Left ventricle myocardium inferior (tissue), 1 donor: ENCODE measurements around the gene WSCD1. TPM values are rescaled to one million over a fixed set of nuclear protein-coding genes. Genes with fewer than 3 reads are reported as not detected.

Experiments
- DNase-seq: peaks from one replicate; pipeline ENCODE4 v3.0.0-alpha.2; 2020
- H3K27ac ChIP-seq: fragments of 200-600 bp; replicated peaks from 2 replicates; pipeline ENCODE4 v1.8.0; 2021
- H3K27me3 ChIP-seq: fragments of 200-600 bp; 2 replicates; pipeline ENCODE4 v1.8.0; 2021; ENCODE audit warnings: low read depth
- H3K36me3 ChIP-seq: fragments of 200-600 bp; 2 replicates; pipeline ENCODE4 v1.8.0; 2021
- H3K4me1 ChIP-seq: fragments of 200-600 bp; 2 replicates; pipeline ENCODE4 v1.8.0; 2021
- H3K4me3 ChIP-seq: fragments of 200-600 bp; 2 replicates; pipeline ENCODE4 v1.8.0; 2021; ENCODE audit warnings: mild to moderate bottlenecking, moderate library complexity
- H3K9me3 ChIP-seq: fragments of 200-600 bp; replicated peaks from 2 replicates; pipeline ENCODE4 v1.8.0; 2021
- CTCF ChIP-seq: fragments of 200-600 bp; IDR thresholded peaks from 2 replicates; pipeline ENCODE4 v1.8.0; 2021; ENCODE audit warnings: antibody characterized with exemption, mild to moderate bottlenecking, borderline replicate concordance
- intact Hi-C: fragments of 100-400 bp; cut with micrococcal nuclease; formaldehyde crosslinking; loops from one replicate; pipeline ENCODE4 v1.11.0; 2022
- total RNA-seq: library from RNA; stranded (reverse); fragmentation: NEBNext Ultra II Directional; extraction: Animal tissue kit (Norgen Biotek cat#: 25700); gene quantifications from one replicate; pipeline ENCODE4 v1.2.1, GENCODE V29; 2021
- donor health status: DM: no; HTN: yes; CAD: no; lungs with severe emphysema.

The WSCD1 gene
- total RNA-seq, 1 donor from 2014 or later = 6.4 TPM

DNA sequence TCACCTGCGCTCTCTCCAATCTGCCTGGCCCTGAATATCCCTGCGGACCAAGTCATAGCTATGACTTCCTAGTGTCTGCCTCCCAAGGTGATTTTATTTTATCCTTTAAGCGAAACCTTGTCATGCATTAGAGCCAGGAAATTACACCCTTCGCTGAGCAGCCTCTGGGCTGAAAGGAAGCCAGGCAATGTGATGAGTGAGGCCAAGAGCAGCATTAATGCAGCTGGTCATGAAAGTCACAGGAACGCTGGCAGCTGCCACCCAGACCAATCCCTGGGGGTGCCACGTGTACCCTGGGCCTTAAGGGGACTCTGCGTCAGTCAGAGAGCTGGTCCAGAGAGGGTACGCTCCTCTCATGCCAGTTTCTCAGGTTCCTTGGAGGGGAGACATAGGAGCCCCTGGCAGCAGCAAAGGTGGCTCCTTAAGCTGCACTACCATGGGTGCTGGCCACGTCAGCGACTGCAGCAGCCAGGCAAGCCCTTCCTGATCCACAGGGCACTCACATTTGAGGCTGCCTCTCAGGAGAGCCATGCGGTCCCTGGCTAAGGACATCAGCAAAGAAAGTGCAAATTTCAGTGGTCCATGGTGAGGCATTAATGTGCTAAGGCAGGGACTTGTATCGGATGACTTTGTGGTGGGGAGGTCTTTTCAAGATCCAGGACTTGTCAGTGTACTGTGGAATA lies 42.7 kb upstream of the WSCD1 start:
- no peak for DNase-seq
- Histone ChIP-seq H3K36me3 (no peaks in the 10 kb centered on the region), H3K9me3 (no peaks in the 10 kb centered on the region), H3K27me3 (peaks cover 56% of the 10 kb centered on the region), H3K4me3 (no peak overlapping the region), H3K4me1 (no peaks in the 10 kb centered on the region), H3K27ac (no peak overlapping the region)
- intact Hi-C loops = no loop called here
- TF ChIP-seq CTCF = no peak

- no peak for TF ChIP-seq CTCF
- Histone ChIP-seq H3K27ac (no peak overlapping the region), H3K4me3 (no peak overlapping the region), H3K4me1 (no peaks in the 10 kb centered on the region), H3K36me3 (no peaks in the 10 kb centered on the region), H3K27me3 (peaks cover 59% of the 10 kb centered on the region), H3K9me3 (no peaks in the 10 kb centered on the region)
- intact Hi-C loops = no loop called here
- DNase-seq = no peak
Measured at GRCh38 chr17:6028294-6028693, 41.9 kb upstream of the WSCD1 start.

DNA sequence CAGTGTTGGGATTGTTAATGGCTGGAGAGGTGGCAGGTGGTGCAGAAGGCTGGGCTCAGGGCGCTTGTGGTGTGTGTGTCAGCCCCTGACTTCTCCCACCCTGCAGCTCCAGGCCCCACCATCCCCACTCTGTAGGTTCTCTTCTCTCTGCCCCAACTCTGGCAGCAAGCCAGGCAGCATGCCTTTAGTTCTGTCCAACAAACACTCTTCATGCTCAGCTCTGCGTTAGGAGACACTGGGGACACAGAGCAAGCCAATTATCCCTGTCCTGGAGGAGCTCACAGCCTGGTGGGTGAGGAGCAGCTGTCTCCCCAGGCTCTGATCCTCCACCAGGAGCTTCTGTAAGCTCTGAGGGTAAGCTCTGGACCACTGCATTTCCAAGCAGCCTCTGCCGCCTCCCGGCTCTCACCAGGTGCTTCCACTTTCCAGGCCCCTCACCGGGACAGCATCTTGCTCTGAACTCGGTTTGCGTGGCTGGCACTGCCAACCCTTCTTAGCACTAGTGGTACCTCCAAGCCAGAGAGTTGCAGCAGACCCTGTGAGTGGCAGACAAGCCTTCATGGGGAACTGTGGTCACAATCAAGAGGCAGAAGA lies 34.3 kb upstream of the WSCD1 start:
- no peaks in the 10 kb centered on the region for H3K4me1 ChIP-seq

GRCh38 chr17:6040504-6040903 lies 29.7 kb upstream of the WSCD1 start:
- Histone ChIP-seq H3K36me3 (no peaks in the 10 kb centered on the region), H3K9me3 (no peaks in the 10 kb centered on the region), H3K4me1 (no peaks in the 10 kb centered on the region), H3K27me3 (peaks cover 6% of the 10 kb centered on the region), H3K27ac (no peak overlapping the region), H3K4me3 (no peak overlapping the region)
- TF ChIP-seq CTCF = no peak
- intact Hi-C loops = no loop called here
- DNase-seq = no peak

More for the DNA sequence above, 34.3 kb upstream of the WSCD1 start:
- no peaks in the 10 kb centered on the region for H3K36me3 ChIP-seq
- TF ChIP-seq CTCF = no peak
- no peaks in the 10 kb centered on the region for H3K9me3 ChIP-seq
- H3K4me3 ChIP-seq = no peak overlapping the region
- H3K27ac ChIP-seq = no peak overlapping the region
- no peak for DNase-seq
- intact Hi-C loops = no loop called here
- peaks cover 21% of the 10 kb centered on the region for H3K27me3 ChIP-seq

DNA sequence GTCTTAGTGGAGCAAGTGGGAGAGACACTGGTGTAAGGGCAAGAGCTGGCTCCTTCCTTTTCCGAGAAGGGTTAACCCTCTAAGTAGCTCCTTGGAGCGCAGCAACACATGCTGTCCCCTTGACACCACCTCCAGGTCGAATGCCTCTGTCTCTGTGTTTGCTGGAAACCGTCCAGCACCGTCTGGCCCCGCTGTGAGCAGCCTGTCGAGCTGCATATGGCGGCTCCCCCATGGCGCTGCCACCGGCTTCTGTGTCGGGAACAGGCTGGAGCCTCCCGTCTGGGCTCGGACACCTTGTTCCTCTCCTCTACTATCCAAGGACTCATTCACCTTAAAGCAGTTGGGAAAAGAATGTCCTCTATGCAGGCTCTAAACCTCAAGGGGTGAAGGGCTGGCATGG lies 28.9 kb upstream of the WSCD1 start:
- no peaks in the 10 kb centered on the region for H3K9me3 ChIP-seq
- H3K27me3 ChIP-seq = peaks cover 6% of the 10 kb centered on the region
- no peak for DNase-seq
- no peaks in the 10 kb centered on the region for H3K4me1 ChIP-seq
- intact Hi-C loops = no loop called here
- no peaks in the 10 kb centered on the region for H3K36me3 ChIP-seq
- H3K27ac ChIP-seq = no peak overlapping the region
- no peak overlapping the region for H3K4me3 ChIP-seq
- no peak for TF ChIP-seq CTCF
